OCI-LY7 (cell line): ENCODE data around the gene ZNF423. TPM values are rescaled to one million over a fixed set of nuclear protein-coding genes. Genes with fewer than 3 reads are reported as not detected.

Experiments
- BruUV-seq: library from RNA; stranded (reverse); fragments of 400-500 nt; replicated peaks from 2 replicates; lab custom pipeline; 2021; lab: Mats Ljungman, UMichigan
- CTCF ChIA-PET: fragments of 300-600 bp; sonication (Branson Sonifier 250); formaldehyde crosslinking; loops from one replicate; lab custom pipeline; 2022; ENCODE audit warnings: antibody characterized with exemption; ENCODE audit not compliant: unreplicated experiment; lab: Charles Lee
- POLR2A ChIA-PET: fragments of 300-600 bp; sonication (Branson Sonifier 250); formaldehyde crosslinking; loops from one replicate; lab custom pipeline; 2022; ENCODE audit warnings: antibody characterized with exemption; lab: Charles Lee
- DNase-seq: peaks from one replicate; pipeline ENCODE4 v3.0.0-alpha.2; 2015; ENCODE audit warnings: low spot score
- H2AFZ ChIP-seq: fragments of 200-600 bp; sonication (generic), shearing (Covaris generic); 2 replicates; pipeline ENCODE4 v1.6.1; 2014; ENCODE audit warnings: mild to moderate bottlenecking, antibody characterized with exemption, low read length, moderate library complexity
- H3K27ac ChIP-seq: fragments of 200-600 bp; sonication (generic); 2 replicates; pipeline ENCODE4 v1.5.1; 2014; ENCODE audit warnings: mixed run types, low read depth, mild to moderate bottlenecking, moderate library complexity, low read length, inconsistent platforms; ENCODE audit not compliant: poor library complexity, severe bottlenecking
- H3K36me3 ChIP-seq: fragments of 200-600 bp; sonication (generic); 2 replicates; pipeline ENCODE4 v1.6.1; 2014; ENCODE audit warnings: mild to moderate bottlenecking, antibody characterized with exemption, low read length, moderate library complexity, mixed read lengths; ENCODE audit not compliant: insufficient read depth
- H3K4me1 ChIP-seq: fragments of 200-600 bp; sonication (generic); 2 replicates; pipeline ENCODE4 v1.5.1; 2014; ENCODE audit warnings: mild to moderate bottlenecking, low read length; ENCODE audit not compliant: insufficient read depth, poor library complexity, severe bottlenecking
- H3K4me2 ChIP-seq: fragments of 200-600 bp; sonication (generic); 2 replicates; pipeline ENCODE4 v1.6.1; 2014; ENCODE audit warnings: mild to moderate bottlenecking, low read length
- H3K4me3 ChIP-seq: fragments of 200-600 bp; sonication (generic); 2 replicates; pipeline ENCODE4 v1.5.1; 2014; ENCODE audit warnings: mild to moderate bottlenecking, low read depth, low read length; ENCODE audit not compliant: poor library complexity, severe bottlenecking
- H3K79me2 ChIP-seq: fragments of 200-600 bp; sonication (generic); 2 replicates; pipeline ENCODE4 v1.6.1; 2016; ENCODE audit warnings: low read depth, mild to moderate bottlenecking, low read length, moderate library complexity, mixed read lengths; ENCODE audit not compliant: insufficient read depth
- H3K9me2 ChIP-seq: fragments of 200-600 bp; sonication (generic); 2 replicates; pipeline ENCODE4 v1.6.1; 2016; ENCODE audit warnings: mild to moderate bottlenecking, low read length, mixed read lengths; ENCODE audit not compliant: insufficient read depth
- H3K9me3 ChIP-seq: fragments of 200-600 bp; sonication (generic); 2 replicates; pipeline ENCODE4 v1.6.1; 2014; ENCODE audit warnings: mild to moderate bottlenecking, mixed run types, low read length, mixed read lengths
- H4K20me1 ChIP-seq: fragments of 200-600 bp; sonication (generic); 2 replicates; pipeline ENCODE4 v1.6.1; 2014; ENCODE audit warnings: mild to moderate bottlenecking, antibody characterized with exemption, low read length, moderate library complexity, mixed read lengths; ENCODE audit not compliant: insufficient read depth
- EZH2phosphoT487 ChIP-seq: fragments of 200-600 bp; sonication (generic); IDR thresholded peaks from 2 replicates; pipeline ENCODE4 v1.6.1; 2018; ENCODE audit warnings: low read depth, borderline replicate concordance, mild to moderate bottlenecking, mixed run types, antibody characterized with exemption, low read length, moderate library complexity, mixed read lengths
- intact Hi-C: fragments of 100-400 bp; cut with micrococcal nuclease; formaldehyde crosslinking; loops from one replicate; pipeline ENCODE4 v1.10.0; 2022; ENCODE audit not compliant: unreplicated experiment
- total RNA-seq, 2 experiments: library from RNA; depleted of rRNA in 1 of 2; stranded (reverse); fragments of >200 nt in 1 of 2; shearing (Covaris generic) in 1 of 2; gene quantifications; 2 replicates each; pipeline ENCODE4 v1.2.3, GENCODE V29; 2014 to 2022
- TF ChIP-seq, protein P1 (sequence below): fragments of 200-600 bp; sonication (generic); conservative IDR thresholded peaks from 2 replicates; pipeline ENCODE4 v1.5.1; 2014; ENCODE audit warnings: mild to moderate bottlenecking, antibody characterized with exemption, low read length, moderate library complexity, mixed read lengths

ZNF423 gene
- total RNA-seq, 2 experiments from 2014 or later, result 0.09 to 0.13 TPM

DNA sequence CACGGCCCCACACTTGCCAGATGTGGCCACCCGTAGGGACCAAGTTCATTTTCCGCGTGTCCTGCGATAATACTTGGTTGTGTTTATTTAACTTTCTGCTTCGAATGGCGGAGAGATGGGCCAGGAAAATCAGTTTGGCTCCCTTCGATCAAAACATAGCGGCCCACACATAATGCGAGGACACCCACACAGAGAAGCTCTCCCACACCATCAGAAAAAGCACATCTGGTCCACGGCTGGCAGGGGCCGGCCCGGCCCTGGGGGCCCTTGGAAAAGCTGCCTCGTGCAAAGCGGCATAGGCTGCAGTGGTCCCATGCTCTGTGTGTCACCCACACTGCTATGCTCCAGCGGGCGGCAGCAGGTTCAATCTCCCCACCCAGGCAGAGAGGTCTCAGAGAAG is 46.9 kb downstream of the ZNF423 start:
- Histone ChIP-seq H2AFZ (no peak overlapping the region), H3K9me3 (no peaks in the 10 kb centered on the region), H4K20me1 (no peaks in the 10 kb centered on the region), H3K36me3 (no peaks in the 10 kb centered on the region), H3K4me3 (no peak overlapping the region), H3K4me2 (no peak overlapping the region), H3K4me1 (no peaks in the 10 kb centered on the region), H3K9me2 (no peaks in the 10 kb centered on the region), H3K79me2 (no peaks in the 10 kb centered on the region), H3K27ac (no peak overlapping the region)
- ChIA-PET CTCF (no interaction called here), POLR2A (interaction anchor here (0.6 kb wide), 2 partner anchors 77 to 111 kb away, joined by 5 to 8 read pairs; no protein-coding TSS in a partner anchor)
- no peak for DNase-seq
- no peak for TF ChIP-seq EZH2phosphoT487
- TF ChIP-seq, protein P1, sequence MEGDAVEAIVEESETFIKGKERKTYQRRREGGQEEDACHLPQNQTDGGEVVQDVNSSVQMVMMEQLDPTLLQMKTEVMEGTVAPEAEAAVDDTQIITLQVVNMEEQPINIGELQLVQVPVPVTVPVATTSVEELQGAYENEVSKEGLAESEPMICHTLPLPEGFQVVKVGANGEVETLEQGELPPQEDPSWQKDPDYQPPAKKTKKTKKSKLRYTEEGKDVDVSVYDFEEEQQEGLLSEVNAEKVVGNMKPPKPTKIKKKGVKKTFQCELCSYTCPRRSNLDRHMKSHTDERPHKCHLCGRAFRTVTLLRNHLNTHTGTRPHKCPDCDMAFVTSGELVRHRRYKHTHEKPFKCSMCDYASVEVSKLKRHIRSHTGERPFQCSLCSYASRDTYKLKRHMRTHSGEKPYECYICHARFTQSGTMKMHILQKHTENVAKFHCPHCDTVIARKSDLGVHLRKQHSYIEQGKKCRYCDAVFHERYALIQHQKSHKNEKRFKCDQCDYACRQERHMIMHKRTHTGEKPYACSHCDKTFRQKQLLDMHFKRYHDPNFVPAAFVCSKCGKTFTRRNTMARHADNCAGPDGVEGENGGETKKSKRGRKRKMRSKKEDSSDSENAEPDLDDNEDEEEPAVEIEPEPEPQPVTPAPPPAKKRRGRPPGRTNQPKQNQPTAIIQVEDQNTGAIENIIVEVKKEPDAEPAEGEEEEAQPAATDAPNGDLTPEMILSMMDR, result no peak
- BruUV-seq, result no TSS peak
- intact Hi-C loops, result no loop called here

DNA sequence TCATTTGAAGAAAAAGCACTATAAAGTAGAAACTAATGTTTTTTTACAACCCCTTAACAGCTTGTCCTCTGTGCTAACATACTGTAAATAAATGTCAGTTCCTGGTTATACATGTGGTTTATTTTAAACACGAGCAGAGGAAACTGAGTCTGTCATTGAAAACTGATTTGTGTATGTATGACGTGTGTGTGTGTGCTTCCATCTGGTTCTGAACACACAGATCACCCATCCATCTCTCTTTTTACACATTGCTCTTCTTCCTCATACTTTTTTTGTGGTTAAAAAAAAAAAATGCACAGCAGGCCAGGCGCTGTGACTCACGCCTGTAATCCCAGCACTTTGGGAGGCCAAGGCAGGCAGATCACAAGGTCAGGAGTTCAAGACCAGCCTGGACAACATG is 49.5 kb downstream of the ZNF423 start:
- intact Hi-C loops, result no loop called here
- no peak overlapping the region for H3K4me2 ChIP-seq
- no peaks in the 10 kb centered on the region for H3K79me2 ChIP-seq
- no peaks in the 10 kb centered on the region for H3K9me3 ChIP-seq
- H3K4me3 ChIP-seq, result no peak overlapping the region
- no TSS peak for BruUV-seq
- POLR2A ChIA-PET, result no interaction called here
- H3K4me1 ChIP-seq, result no peaks in the 10 kb centered on the region
- H4K20me1 ChIP-seq, result no peaks in the 10 kb centered on the region
- CTCF ChIA-PET, result no interaction called here
- no peak overlapping the region for H3K27ac ChIP-seq
- TF ChIP-seq, protein P1, result no peak
- TF ChIP-seq EZH2phosphoT487, result no peak
- H3K36me3 ChIP-seq, result no peaks in the 10 kb centered on the region
- DNase-seq, result no peak
- H3K9me2 ChIP-seq, result no peaks in the 10 kb centered on the region
- no peak overlapping the region for H2AFZ ChIP-seq

DNA sequence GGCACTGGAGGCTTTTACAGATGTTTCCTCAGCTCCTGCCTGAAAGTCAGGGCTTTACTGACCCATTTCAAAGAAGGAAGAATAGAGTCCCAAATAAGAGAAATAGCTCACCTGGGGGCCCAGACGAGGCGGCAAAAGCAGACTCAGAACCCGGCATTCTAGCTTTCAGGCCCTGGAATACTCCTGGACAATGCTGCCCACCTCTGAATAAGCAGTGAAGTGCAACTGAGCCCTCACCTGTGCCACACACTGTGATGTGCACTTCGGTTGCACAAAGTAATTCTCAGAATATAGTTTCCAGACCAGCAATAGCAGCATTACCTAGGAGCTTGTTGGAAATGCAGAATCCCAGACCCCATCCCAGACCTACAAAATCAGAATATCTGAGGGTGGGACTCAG is 54.6 kb downstream of the ZNF423 start:
- Histone ChIP-seq H3K9me2 (no peaks in the 10 kb centered on the region), H3K4me3 (no peak overlapping the region), H4K20me1 (no peaks in the 10 kb centered on the region), H2AFZ (no peak overlapping the region), H3K9me3 (no peaks in the 10 kb centered on the region), H3K4me1 (no peaks in the 10 kb centered on the region), H3K79me2 (no peaks in the 10 kb centered on the region), H3K27ac (no peak overlapping the region), H3K4me2 (no peak overlapping the region), H3K36me3 (no peaks in the 10 kb centered on the region)
- no peak for DNase-seq
- ChIA-PET POLR2A (interaction anchor here (0.6 kb wide), 1 partner anchor 1265 kb away, joined by 3 read pairs; no protein-coding TSS in a partner anchor), CTCF (no interaction called here)
- TF ChIP-seq EZH2phosphoT487, result no peak
- TF ChIP-seq, protein P1, result no peak
- no TSS peak for BruUV-seq
- intact Hi-C loops, result no loop called here
